ENCODE results near the gene PLOD2. TPM values are rescaled to one million over a fixed set of nuclear protein-coding genes. Genes with fewer than 3 reads are reported as not detected.

Gene PLOD2
- total RNA-seq, 1 donor from 2014 or later = 54.9 TPM

DNA sequence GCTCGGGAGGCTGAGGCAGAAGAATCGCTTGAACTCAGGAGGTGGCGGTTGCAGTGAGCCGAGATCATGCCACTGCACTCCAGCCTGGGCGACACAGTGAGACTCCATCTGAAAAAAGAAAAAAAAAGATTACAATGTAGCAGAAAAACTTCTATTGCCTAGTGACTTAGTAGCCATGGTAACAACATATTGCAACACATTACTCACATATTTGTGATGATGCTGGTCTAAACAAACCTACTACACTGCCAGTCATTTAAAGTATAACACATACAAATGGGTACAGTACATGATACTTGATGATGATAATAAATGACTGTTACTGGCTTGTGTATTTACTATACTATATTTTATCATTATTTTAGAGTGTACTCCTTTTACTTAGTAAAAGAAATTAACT is 125.6 kb downstream of the PLOD2 start:
- H3K27me3 Mint-ChIP-seq = no peaks in the 10 kb centered on the region
- H3K9me3 Mint-ChIP-seq (ENCODE audit: low read depth) = peaks cover 7% of the 10 kb centered on the region
- DNase-seq (ENCODE audit: low spot score, unreplicated experiment) = no peak
- peaks cover 2% of the 10 kb centered on the region for H3K4me1 Mint-ChIP-seq (ENCODE audit: low read depth)
- H3K36me3 Mint-ChIP-seq (ENCODE audit: insufficient read depth) = no peaks in the 10 kb centered on the region
- no peak overlapping the region for H3K27ac Mint-ChIP-seq
- H3K4me3 Mint-ChIP-seq (ENCODE audit: low read depth) = no peak overlapping the region
- TF ChIP-seq, protein P1, sequence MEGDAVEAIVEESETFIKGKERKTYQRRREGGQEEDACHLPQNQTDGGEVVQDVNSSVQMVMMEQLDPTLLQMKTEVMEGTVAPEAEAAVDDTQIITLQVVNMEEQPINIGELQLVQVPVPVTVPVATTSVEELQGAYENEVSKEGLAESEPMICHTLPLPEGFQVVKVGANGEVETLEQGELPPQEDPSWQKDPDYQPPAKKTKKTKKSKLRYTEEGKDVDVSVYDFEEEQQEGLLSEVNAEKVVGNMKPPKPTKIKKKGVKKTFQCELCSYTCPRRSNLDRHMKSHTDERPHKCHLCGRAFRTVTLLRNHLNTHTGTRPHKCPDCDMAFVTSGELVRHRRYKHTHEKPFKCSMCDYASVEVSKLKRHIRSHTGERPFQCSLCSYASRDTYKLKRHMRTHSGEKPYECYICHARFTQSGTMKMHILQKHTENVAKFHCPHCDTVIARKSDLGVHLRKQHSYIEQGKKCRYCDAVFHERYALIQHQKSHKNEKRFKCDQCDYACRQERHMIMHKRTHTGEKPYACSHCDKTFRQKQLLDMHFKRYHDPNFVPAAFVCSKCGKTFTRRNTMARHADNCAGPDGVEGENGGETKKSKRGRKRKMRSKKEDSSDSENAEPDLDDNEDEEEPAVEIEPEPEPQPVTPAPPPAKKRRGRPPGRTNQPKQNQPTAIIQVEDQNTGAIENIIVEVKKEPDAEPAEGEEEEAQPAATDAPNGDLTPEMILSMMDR (IDR thresholded peaks at IDR 0.05; ENCODE audit: unreplicated experiment) = no peak

DNA sequence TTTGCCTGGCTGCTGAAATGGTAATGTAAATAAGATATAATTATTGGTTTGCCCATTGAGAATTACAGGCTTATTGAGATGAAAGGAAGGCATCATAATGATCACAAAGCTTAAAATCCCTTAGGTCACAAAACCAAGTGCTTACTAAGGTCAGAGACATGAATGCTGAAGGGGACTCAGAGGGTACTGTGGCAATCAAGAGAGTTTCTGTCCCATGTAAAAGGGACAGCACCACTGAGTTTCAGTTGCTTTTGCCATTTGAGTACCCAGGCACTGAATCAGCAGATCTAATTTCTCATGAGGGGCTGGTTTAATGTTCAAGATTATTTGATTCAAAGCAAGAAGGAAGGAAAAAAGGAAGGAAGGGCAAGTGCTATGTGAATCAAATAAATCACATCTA is 127.0 kb downstream of the PLOD2 start:
- Mint-ChIP-seq H3K27ac (no peak overlapping the region), H3K36me3 (ENCODE audit: insufficient read depth) (no peaks in the 10 kb centered on the region), H3K4me3 (ENCODE audit: low read depth) (no peak overlapping the region), H3K9me3 (ENCODE audit: low read depth) (peaks cover 14% of the 10 kb centered on the region), H3K4me1 (ENCODE audit: low read depth) (peaks cover 2% of the 10 kb centered on the region), H3K27me3 (no peaks in the 10 kb centered on the region)
- TF ChIP-seq, protein P1 (IDR thresholded peaks at IDR 0.05; ENCODE audit: unreplicated experiment) = no peak
- DNase-seq (ENCODE audit: low spot score, unreplicated experiment) = no peak

DNA sequence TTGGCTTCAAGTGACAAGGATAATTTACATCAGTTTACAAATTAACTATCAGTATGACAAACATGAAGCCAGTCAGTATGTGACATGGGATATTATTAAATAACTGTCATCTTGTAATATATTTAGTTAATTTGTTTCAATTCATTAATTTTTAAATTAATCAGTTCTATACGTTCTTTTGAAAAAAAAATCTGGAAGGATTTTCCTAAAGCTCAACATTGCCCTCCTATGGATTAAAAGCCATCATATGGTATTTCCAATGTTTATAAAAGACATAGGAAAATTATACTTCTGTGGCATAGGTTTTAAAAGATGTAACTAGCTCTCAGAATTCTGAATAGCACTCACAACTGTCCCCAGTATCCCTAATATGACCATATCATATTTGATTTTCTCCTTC is 134.4 kb downstream of the PLOD2 start:
- H3K4me3 Mint-ChIP-seq (ENCODE audit: low read depth) = no peak overlapping the region
- no peaks in the 10 kb centered on the region for H3K4me1 Mint-ChIP-seq (ENCODE audit: low read depth)
- peaks cover 13% of the 10 kb centered on the region for H3K9me3 Mint-ChIP-seq (ENCODE audit: low read depth)
- no peak overlapping the region for H3K27ac Mint-ChIP-seq
- TF ChIP-seq, protein P1 (IDR thresholded peaks at IDR 0.05; ENCODE audit: unreplicated experiment) = peak; percentile 22
- H3K36me3 Mint-ChIP-seq (ENCODE audit: insufficient read depth) = no peaks in the 10 kb centered on the region
- DNase-seq (ENCODE audit: low spot score, unreplicated experiment) = no peak
- no peaks in the 10 kb centered on the region for H3K27me3 Mint-ChIP-seq

DNA sequence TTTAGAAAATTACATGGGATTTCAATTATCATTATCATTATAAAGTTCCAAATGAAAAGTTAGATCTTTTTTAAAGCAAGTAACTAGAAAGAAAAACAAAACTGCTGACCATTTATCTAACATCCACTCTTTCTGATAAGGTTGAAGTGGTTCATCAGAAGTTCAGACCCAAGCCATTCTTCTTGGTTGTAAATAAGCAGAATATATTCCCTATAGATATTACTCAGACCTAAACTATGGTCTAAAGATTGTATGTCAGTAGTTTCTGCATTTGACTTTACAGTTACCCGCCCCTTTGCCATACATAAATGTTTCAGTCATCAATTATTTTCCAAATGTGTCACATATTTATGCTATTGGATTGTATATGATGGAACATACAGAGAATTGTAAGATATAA is 136.7 kb downstream of the PLOD2 start:
- DNase-seq (ENCODE audit: low spot score, unreplicated experiment) = no peak
- Mint-ChIP-seq H3K27ac (no peak overlapping the region), H3K4me1 (ENCODE audit: low read depth) (no peaks in the 10 kb centered on the region), H3K36me3 (ENCODE audit: insufficient read depth) (no peaks in the 10 kb centered on the region), H3K4me3 (ENCODE audit: low read depth) (no peak overlapping the region), H3K9me3 (ENCODE audit: low read depth) (peaks cover under 1% of the 10 kb centered on the region), H3K27me3 (no peaks in the 10 kb centered on the region)
- TF ChIP-seq, protein P1 (IDR thresholded peaks at IDR 0.05; ENCODE audit: unreplicated experiment) = no peak

DNA sequence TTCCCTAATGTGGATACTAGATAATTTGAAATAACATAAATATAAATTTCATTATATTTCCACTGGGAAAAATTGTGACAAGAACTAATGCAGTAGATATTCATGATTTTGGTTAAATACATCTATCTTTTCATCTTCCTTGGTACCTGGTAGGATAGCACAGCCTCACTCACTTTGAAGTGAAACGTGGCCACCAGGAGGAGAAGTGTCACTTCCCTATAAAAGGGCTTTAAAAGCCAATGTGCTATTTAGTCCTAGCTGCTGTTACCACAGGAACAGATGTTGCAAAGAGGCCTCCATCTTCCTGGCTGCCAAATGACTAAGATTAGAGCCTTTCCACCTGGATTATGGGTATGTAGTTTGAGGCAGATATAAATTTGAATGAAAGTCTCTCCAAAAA is 140.0 kb downstream of the PLOD2 start:
- H3K9me3 Mint-ChIP-seq (ENCODE audit: low read depth) = peaks cover 10% of the 10 kb centered on the region
- peaks cover 5% of the 10 kb centered on the region for H3K4me1 Mint-ChIP-seq (ENCODE audit: low read depth)
- no peak for DNase-seq (ENCODE audit: low spot score, unreplicated experiment)
- no peaks in the 10 kb centered on the region for H3K36me3 Mint-ChIP-seq (ENCODE audit: insufficient read depth)
- TF ChIP-seq, protein P1 (IDR thresholded peaks at IDR 0.05; ENCODE audit: unreplicated experiment) = no peak
- H3K27me3 Mint-ChIP-seq = no peaks in the 10 kb centered on the region
- H3K27ac Mint-ChIP-seq = no peak overlapping the region
- no peak overlapping the region for H3K4me3 Mint-ChIP-seq (ENCODE audit: low read depth)
